Caco-2 (cell line): ENCODE results near the gene TSC22D1. TPM values are rescaled to one million over a fixed set of nuclear protein-coding genes. Genes with fewer than 3 reads are reported as not detected.
"Not testable (repeated sequence)": the region's sequence is repeated elsewhere in the genome, so short reads cannot be mapped to it uniquely, and the experiment has no call there.

Source experiments
- BruUV-seq: library from RNA; stranded (reverse); fragments of 400-500 nt; replicated peaks from 2 replicates; lab custom pipeline; 2021; lab: Mats Ljungman, UMichigan
- CTCF ChIA-PET: fragments of 300-600 bp; sonication (Branson Sonifier 250); formaldehyde crosslinking; loops from one replicate; lab custom pipeline; 2022; ENCODE audit warnings: antibody characterized with exemption; lab: Charles Lee
- POLR2A ChIA-PET: fragments of 300-600 bp; sonication (Branson Sonifier 250); formaldehyde crosslinking; loops from one replicate; lab custom pipeline; 2022; ENCODE audit warnings: antibody characterized with exemption; lab: Charles Lee
- DNase-seq, 2 experiments: peaks; one replicate each; pipeline versions ENCODE4 v3.0.0 to v3.0.0-alpha.2; 2020 to 2022
- H3K27me3 ChIP-seq: replicated peaks from 2 replicates; pipeline ENCODE4 v1.6.0; 2011; ENCODE audit warnings: low read length; ENCODE audit not compliant: control insufficient read depth, insufficient read depth
- H3K36me3 ChIP-seq: 2 replicates; pipeline ENCODE4 v1.5.1; 2011; ENCODE audit warnings: low read length; ENCODE audit not compliant: control insufficient read depth, insufficient read depth
- H3K4me1 ChIP-seq: fragments of 250-450 bp; sonication (Bioruptor Pico); 2 replicates; pipeline ENCODE4 v1.5.1; 2020; ENCODE audit warnings: mild to moderate bottlenecking
- H3K4me3 ChIP-seq: 2 replicates; pipeline ENCODE4 v1.5.1; 2011; ENCODE audit warnings: low read depth, mild to moderate bottlenecking, control low read depth, low read length
- H3K9me3 ChIP-seq: fragments of 250-450 bp; sonication (Bioruptor Pico); 2 replicates; pipeline ENCODE4 v1.5.1; 2020; ENCODE audit warnings: mild to moderate bottlenecking, moderate library complexity
- H3K27ac Mint-ChIP-seq: one replicate; pipeline ENCODE4 v1.8.0; 2022; ENCODE audit warnings: mixed read lengths; ENCODE audit not compliant: unreplicated experiment
- H3K27me3 Mint-ChIP-seq: one replicate; pipeline ENCODE4 v1.8.0; 2022; ENCODE audit warnings: mixed read lengths; ENCODE audit not compliant: insufficient read depth, unreplicated experiment
- H3K36me3 Mint-ChIP-seq: one replicate; pipeline ENCODE4 v1.8.0; 2022; ENCODE audit warnings: mild to moderate bottlenecking, mixed read lengths; ENCODE audit not compliant: insufficient read depth, unreplicated experiment
- H3K4me1 Mint-ChIP-seq: one replicate; pipeline ENCODE4 v1.8.0; 2022; ENCODE audit warnings: low read depth, mixed read lengths; ENCODE audit not compliant: unreplicated experiment
- H3K4me3 Mint-ChIP-seq: one replicate; pipeline ENCODE4 v1.8.0; 2022; ENCODE audit warnings: mild to moderate bottlenecking, moderate library complexity, mixed read lengths; ENCODE audit not compliant: unreplicated experiment
- H3K9me3 Mint-ChIP-seq: one replicate; pipeline ENCODE4 v1.8.0; 2022; ENCODE audit warnings: mixed read lengths; ENCODE audit not compliant: unreplicated experiment
- intact Hi-C: fragments of 100-400 bp; cut with micrococcal nuclease; formaldehyde crosslinking; loops from one replicate; pipeline ENCODE4 v1.10.0; 2022; ENCODE audit not compliant: unreplicated experiment
- total RNA-seq: library from RNA; stranded (reverse); gene quantifications from 2 replicates; pipeline ENCODE4 v1.2.3, GENCODE V29; 2022
- TF ChIP-seq, protein P1 (sequence below), 2 experiments: fragments of 200-600 bp in 1 of 2; IDR thresholded peaks; 1 replicate in 1 of 2; 2 replicates in 1 of 2; pipeline versions ENCODE4 v1.5.1 to v1.8.0; 2011 to 2022; ENCODE audit warnings: antibody characterized with exemption in 1 of 2, control low read depth in 1 of 2, inconsistent platforms in 1 of 2, low read depth in 1 of 2, low read length in 1 of 2, mild to moderate bottlenecking in 1 of 2, moderate library complexity in 1 of 2; ENCODE audit not compliant: insufficient read depth in 1 of 2, severe bottlenecking in 1 of 2, unreplicated experiment in 1 of 2

TSC22D1 gene
- total RNA-seq, 1 experiment from 2014 or later, result 159 TPM

DNA sequence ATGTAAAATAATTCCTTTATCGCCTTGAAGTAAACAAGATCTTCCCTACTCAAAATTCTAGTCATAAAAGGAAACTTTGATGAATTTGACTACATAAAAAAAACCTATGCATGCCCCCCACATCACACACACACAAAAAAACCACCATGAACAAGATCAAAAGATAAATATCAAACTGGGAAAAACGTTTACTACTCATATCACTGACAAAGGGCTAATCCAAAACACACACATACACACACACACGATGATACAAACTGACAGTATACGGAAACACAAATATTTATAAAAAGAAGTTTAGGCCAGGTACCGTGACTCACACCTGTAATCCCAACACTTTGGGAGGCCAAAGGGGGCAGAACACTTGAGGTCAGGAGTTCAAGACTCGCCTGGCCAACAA lies 61.9 kb downstream of the TSC22D1 start:
- CTCF ChIA-PET, result no interaction called here
- no peak overlapping the region for H3K27ac Mint-ChIP-seq

DNA sequence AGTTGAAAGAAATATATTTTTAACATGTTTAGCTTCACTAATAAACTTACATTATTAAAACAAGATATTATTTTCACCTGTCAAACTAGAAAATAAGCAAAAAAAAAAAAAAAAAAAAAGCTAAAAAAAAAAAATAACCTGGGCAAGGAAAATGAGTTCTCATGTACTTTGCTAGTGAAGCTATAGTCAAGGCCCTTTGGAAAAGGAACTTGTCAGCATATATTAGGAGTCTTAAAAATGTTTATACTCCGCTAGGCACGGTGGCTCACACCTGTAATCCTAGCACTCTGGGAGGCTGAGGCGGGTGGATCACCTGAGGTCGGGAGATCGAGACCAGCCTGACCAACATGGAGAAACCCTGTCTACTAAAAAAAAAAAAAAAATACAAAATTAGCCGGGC lies 66.3 kb downstream of the TSC22D1 start:
- H3K9me3 Mint-ChIP-seq, H3K4me3 Mint-ChIP-seq, DNase-seq, H3K4me1 ChIP-seq, H3K36me3 ChIP-seq, intact Hi-C loops, H3K27ac Mint-ChIP-seq, CTCF ChIA-PET, BruUV-seq, POLR2A ChIA-PET, H3K27me3 ChIP-seq, H3K27me3 Mint-ChIP-seq, H3K4me3 ChIP-seq, H3K9me3 ChIP-seq: not testable (repeated sequence)
- Mint-ChIP-seq H3K4me1 (peaks cover 17% of the 10 kb centered on the region), H3K36me3 (peaks cover 19% of the 10 kb centered on the region)

More for the DNA sequence above, 61.9 kb downstream of the TSC22D1 start:
- no peaks in the 10 kb centered on the region for H3K9me3 ChIP-seq
- peaks cover 15% of the 10 kb centered on the region for H3K36me3 Mint-ChIP-seq
- H3K4me3 ChIP-seq, result no peak overlapping the region
- no peaks in the 10 kb centered on the region for H3K27me3 Mint-ChIP-seq
- intact Hi-C loops, result no loop called here
- no TSS peak for BruUV-seq
- H3K36me3 ChIP-seq, result no peaks in the 10 kb centered on the region
- H3K27me3 ChIP-seq, result no peaks in the 10 kb centered on the region
- no peak overlapping the region for H3K4me3 Mint-ChIP-seq
- POLR2A ChIA-PET, result no interaction called here
- no peak for DNase-seq
- H3K9me3 Mint-ChIP-seq, result no peaks in the 10 kb centered on the region
- no peaks in the 10 kb centered on the region for H3K4me1 ChIP-seq
- TF ChIP-seq, protein P1, sequence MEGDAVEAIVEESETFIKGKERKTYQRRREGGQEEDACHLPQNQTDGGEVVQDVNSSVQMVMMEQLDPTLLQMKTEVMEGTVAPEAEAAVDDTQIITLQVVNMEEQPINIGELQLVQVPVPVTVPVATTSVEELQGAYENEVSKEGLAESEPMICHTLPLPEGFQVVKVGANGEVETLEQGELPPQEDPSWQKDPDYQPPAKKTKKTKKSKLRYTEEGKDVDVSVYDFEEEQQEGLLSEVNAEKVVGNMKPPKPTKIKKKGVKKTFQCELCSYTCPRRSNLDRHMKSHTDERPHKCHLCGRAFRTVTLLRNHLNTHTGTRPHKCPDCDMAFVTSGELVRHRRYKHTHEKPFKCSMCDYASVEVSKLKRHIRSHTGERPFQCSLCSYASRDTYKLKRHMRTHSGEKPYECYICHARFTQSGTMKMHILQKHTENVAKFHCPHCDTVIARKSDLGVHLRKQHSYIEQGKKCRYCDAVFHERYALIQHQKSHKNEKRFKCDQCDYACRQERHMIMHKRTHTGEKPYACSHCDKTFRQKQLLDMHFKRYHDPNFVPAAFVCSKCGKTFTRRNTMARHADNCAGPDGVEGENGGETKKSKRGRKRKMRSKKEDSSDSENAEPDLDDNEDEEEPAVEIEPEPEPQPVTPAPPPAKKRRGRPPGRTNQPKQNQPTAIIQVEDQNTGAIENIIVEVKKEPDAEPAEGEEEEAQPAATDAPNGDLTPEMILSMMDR (IDR thresholded peaks at IDR 0.05; ENCODE audit: insufficient read depth in 1 of 2, low read depth in 1 of 2, low read length in 1 of 2, severe bottlenecking in 1 of 2, unreplicated experiment in 1 of 2), result no peak
- no peaks in the 10 kb centered on the region for H3K4me1 Mint-ChIP-seq

DNA sequence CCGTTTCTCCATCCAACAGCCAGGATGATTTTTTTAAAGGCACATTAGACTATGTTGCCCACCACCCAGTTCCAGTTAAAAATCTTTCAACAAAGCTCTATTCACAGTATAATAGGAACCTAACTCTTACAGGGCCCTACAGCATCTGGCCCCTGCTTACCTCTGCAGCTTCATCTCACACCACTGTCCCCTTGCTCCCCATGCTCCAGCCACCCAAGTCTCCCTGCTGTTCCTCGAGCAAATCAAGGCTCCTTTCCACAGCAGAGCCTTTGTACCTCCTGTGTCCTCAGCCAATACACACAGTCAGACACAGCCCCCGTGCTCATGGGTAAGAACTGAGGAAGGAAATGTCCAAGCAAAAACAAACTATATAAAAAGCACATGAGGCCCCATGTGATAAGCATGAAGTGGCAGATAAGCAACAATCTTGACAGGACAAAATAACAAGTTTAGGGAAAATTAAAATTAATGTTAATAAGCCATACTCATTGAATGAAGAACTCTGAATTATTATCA lies 67.5 kb downstream of the TSC22D1 start:
- Histone ChIP-seq H3K9me3 (no peaks in the 10 kb centered on the region), H3K36me3 (no peaks in the 10 kb centered on the region), H3K4me3 (no peak overlapping the region), H3K4me1 (peaks cover 9% of the 10 kb centered on the region), H3K27me3 (no peaks in the 10 kb centered on the region)
- TF ChIP-seq, protein P1 (IDR thresholded peaks at IDR 0.05; ENCODE audit: insufficient read depth in 1 of 2, low read depth in 1 of 2, low read length in 1 of 2, severe bottlenecking in 1 of 2, unreplicated experiment in 1 of 2), result no peak
- Mint-ChIP-seq H3K4me3 (no peak overlapping the region), H3K9me3 (no peaks in the 10 kb centered on the region), H3K27me3 (no peaks in the 10 kb centered on the region), H3K36me3 (peaks cover 12% of the 10 kb centered on the region), H3K4me1 (peaks cover 17% of the 10 kb centered on the region), H3K27ac (no peak overlapping the region)
- intact Hi-C loops, result no loop called here
- no TSS peak for BruUV-seq
- DNase-seq, result no peak
- POLR2A ChIA-PET, result no interaction called here
- CTCF ChIA-PET, result no interaction called here

DNA sequence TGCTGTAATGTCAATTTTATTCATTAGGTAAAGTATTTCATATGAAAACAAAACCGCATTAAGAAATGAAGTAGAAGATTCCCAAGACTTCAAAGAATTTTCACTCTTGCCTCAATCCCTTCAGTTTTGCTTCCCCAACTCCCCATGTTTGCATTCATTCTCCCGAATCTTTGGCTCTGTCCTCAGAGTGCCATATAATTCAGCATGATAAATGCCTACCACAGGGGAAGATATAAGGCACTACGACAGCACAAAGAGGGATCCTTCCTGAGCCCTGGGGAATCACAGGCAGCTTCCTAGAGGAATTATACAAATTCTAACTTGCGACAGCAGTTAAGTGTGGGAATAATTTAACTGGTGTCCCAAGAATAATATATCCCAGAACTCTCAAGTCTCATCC lies 68.5 kb downstream of the TSC22D1 start:
- DNase-seq, result no peak
- Histone ChIP-seq H3K36me3 (no peaks in the 10 kb centered on the region), H3K27me3 (no peaks in the 10 kb centered on the region), H3K9me3 (no peaks in the 10 kb centered on the region), H3K4me1 (peaks cover 9% of the 10 kb centered on the region), H3K4me3 (no peak overlapping the region)
- no peaks in the 10 kb centered on the region for H3K27me3 Mint-ChIP-seq
- no peak overlapping the region for H3K27ac Mint-ChIP-seq
- BruUV-seq, result no TSS peak
- TF ChIP-seq, protein P1 (IDR thresholded peaks at IDR 0.05; ENCODE audit: insufficient read depth in 1 of 2, low read depth in 1 of 2, low read length in 1 of 2, severe bottlenecking in 1 of 2, unreplicated experiment in 1 of 2), result no peak
- ChIA-PET CTCF (no interaction called here), POLR2A (no interaction called here)
- peaks cover 7% of the 10 kb centered on the region for H3K36me3 Mint-ChIP-seq
- H3K4me1 Mint-ChIP-seq, result peaks cover 17% of the 10 kb centered on the region
- H3K4me3 Mint-ChIP-seq, result no peak overlapping the region
- intact Hi-C loops, result no loop called here
- H3K9me3 Mint-ChIP-seq, result no peaks in the 10 kb centered on the region
